HUES6 (cell line): ENCODE data around the gene LCNL1.

Experiments
- H3K27ac ChIP-seq: 2 replicates; pipeline ENCODE4 v1.7.0; 2013; ENCODE audit warnings: low read depth, mild to moderate bottlenecking, low read length, inconsistent platforms
- H3K27me3 ChIP-seq: 2 replicates; pipeline ENCODE4 v1.6.1; 2013; ENCODE audit warnings: low read length; ENCODE audit not compliant: control insufficient read depth, insufficient read depth
- H3K36me3 ChIP-seq: 2 replicates; pipeline ENCODE4 v1.6.1; 2013; ENCODE audit warnings: low read length; ENCODE audit not compliant: control insufficient read depth, insufficient read depth
- H3K4me1 ChIP-seq: 2 replicates; pipeline ENCODE4 v1.6.1; 2013; ENCODE audit warnings: low read length; ENCODE audit not compliant: control insufficient read depth, insufficient read depth
- H3K4me3 ChIP-seq: 2 replicates; pipeline ENCODE4 v1.5.1; 2013; ENCODE audit warnings: low read depth, low read length
- H3K9ac ChIP-seq: one replicate; pipeline ENCODE4 v1.6.1; 2013; ENCODE audit warnings: mild to moderate bottlenecking, low read length
- H3K9me3 ChIP-seq: 2 replicates; pipeline ENCODE4 v1.6.1; 2013; ENCODE audit warnings: low read depth, low read length; ENCODE audit not compliant: control insufficient read depth, insufficient read depth

Gene LCNL1

DNA sequence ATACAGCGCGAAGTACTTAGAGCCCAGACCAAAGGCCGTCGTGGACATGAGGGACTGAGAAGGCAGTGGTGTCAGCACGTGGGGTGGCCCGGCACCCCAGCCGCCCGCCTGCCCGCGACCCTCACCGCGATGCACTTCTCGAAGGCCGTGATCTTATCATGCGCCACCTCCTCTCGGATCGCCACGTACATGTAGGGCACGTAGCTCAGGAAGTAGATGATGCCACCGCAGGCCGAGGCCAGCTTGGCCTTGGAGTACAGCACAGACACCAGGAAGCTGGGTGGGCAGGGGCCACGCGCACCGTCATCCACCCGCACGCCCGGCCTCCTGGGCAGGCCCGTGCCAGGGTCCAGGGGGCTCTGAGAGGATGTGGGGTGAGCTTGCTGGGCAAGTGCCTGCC is 34.3 kb downstream of the LCNL1 start:
- H3K27me3 ChIP-seq: no peaks in the 10 kb centered on the region; the same call in 1 of the 2 replicates
- no peaks in the 10 kb centered on the region for H3K4me1 ChIP-seq
- 0 out of 2 replicates have a peak, but pooled peaks cover 4% of the 10 kb centered on the region for H3K36me3 ChIP-seq
- H3K9ac ChIP-seq: no peak overlapping the region
- H3K27ac ChIP-seq: no peak overlapping the region
- no peak overlapping the region for H3K4me3 ChIP-seq
- no peaks in the 10 kb centered on the region for H3K9me3 ChIP-seq

DNA sequence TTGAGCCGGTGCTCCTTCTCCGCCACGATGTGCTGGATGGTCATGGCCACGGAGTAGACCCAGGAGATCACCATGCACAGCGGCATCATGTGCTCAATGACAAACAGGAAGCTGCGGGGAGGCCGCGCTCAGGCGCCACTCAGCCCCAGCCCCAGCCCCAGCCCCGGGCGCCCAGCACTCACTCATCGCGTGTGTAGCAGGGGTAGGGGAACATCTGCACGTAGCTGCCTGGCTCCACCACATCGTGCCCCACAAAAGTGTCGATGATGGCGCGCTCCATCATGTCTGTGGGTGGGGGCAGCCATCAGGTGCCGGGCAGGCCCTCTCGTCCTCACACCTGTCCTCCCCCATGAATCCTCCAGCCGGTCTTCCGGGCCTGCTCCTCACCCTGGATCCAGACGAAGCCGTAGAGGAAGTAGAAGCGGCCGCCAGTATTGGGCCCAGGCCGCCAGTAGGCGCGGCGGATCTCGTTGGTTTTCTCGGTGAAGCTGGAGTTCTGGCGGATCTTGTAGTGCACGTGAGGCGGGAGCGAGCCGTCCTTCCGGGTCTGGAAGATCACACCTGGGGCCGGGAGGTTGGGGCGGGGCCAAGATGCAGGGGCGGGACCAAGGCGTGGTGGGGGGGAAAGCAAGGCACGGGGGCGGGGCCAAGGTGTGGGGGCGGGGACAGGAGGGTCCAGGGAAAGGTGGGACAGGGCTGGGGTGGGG is 35.2 kb downstream of the LCNL1 start:
- no peaks in the 10 kb centered on the region for H3K27me3 ChIP-seq
- H3K9ac ChIP-seq: no peak overlapping the region
- peaks cover 3% of the 10 kb centered on the region; the same call in 1 of the 2 replicates for H3K4me1 ChIP-seq
- no peak overlapping the region for H3K27ac ChIP-seq
- H3K9me3 ChIP-seq: no peaks in the 10 kb centered on the region
- 0 out of 2 replicates have a peak, but pooled peaks cover 4% of the 10 kb centered on the region for H3K36me3 ChIP-seq
- H3K4me3 ChIP-seq: no peak overlapping the region

DNA sequence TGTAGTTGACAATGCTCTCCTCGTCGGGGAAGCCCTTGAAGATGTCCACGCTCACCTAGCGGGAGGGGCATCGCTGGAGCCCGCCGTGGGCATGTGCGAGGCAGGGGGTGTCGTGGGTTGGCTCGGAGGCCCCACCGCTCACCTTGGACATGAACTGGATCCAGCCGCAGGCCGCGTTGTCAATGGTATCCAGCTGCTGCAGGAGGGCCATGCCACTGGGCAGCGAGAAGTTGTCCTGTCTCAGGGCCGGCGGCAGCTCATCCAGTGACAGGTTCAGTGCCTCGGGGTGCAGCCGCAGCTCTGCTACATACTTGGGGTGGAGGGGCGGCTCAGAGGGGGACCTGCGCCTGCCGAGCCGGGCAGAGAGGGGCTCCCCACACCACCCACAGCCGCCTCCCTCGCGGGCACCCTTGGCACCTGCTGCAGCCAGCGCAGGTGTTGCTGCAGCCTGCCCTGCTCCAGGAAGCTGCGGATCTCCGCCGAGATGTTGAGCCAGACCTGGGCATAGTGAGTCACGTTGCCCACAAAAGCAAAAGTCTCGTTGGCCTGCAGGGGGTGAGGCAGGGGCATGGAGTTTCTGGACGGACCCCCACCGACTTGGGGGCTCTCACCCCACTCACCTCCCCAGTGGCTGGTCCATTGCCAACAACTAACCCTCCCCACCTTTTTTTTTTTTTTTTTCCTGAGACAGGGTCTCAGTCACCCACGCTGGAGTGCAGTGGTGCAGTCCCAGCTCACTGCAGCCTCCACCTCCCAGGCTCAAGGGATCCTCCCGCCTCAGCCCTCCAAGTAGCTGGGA is 36.2 kb downstream of the LCNL1 start:
- H3K36me3 ChIP-seq: 0 out of 2 replicates have a peak, but pooled peaks cover 4% of the 10 kb centered on the region
- no peaks in the 10 kb centered on the region for H3K27me3 ChIP-seq
- H3K4me3 ChIP-seq: no peak overlapping the region
- H3K9me3 ChIP-seq: no peaks in the 10 kb centered on the region
- no peak overlapping the region for H3K9ac ChIP-seq
- peaks cover 3% of the 10 kb centered on the region; the same call in 1 of the 2 replicates for H3K4me1 ChIP-seq
- no peak overlapping the region for H3K27ac ChIP-seq

DNA sequence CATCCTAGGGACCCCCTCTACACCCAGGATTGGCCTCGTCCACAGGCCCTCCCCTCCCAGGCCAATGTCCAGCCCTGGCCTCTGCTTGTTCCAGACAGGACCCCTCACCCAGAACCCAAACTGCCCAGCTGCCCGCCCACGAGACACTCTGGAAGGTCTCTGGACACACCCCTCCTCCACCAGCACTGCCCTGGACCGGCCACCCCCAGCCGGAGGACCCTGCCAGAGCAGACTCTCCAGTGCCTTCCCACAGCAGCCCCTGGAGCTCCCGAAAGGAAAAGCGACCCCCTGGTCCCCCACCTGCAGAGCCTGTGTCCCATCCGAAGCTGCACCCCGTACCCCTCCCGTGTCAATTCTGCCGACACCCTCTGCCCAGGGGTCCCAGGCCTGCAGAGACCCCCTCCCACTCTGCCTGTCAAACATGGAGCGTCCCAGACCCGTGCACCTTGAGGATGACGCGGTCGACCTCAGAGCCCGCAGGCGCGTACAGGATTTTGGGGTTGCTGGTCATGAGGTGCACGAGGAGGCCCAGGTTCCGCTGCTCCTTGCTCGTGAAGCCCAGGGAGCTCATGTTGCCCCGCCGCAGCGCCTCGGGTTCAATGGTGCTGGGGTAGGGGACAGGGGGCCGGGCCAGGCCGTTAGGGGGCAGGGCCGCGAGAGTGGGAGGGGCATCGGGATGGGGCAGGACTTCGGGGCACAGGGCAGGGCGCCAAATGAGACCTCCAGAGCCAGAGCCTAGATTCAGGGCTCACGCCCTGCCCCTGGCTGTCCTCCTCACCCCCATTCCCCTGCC is 37.3 kb downstream of the LCNL1 start:
- Histone ChIP-seq H3K4me1 (peaks cover 3% of the 10 kb centered on the region; the same call in 1 of the 2 replicates), H3K27me3 (no peaks in the 10 kb centered on the region), H3K9ac (no peak overlapping the region), H3K27ac (no peak overlapping the region), H3K4me3 (no peak overlapping the region), H3K36me3 (0 out of 2 replicates have a peak, but pooled peaks cover 4% of the 10 kb centered on the region), H3K9me3 (no peaks in the 10 kb centered on the region)

DNA sequence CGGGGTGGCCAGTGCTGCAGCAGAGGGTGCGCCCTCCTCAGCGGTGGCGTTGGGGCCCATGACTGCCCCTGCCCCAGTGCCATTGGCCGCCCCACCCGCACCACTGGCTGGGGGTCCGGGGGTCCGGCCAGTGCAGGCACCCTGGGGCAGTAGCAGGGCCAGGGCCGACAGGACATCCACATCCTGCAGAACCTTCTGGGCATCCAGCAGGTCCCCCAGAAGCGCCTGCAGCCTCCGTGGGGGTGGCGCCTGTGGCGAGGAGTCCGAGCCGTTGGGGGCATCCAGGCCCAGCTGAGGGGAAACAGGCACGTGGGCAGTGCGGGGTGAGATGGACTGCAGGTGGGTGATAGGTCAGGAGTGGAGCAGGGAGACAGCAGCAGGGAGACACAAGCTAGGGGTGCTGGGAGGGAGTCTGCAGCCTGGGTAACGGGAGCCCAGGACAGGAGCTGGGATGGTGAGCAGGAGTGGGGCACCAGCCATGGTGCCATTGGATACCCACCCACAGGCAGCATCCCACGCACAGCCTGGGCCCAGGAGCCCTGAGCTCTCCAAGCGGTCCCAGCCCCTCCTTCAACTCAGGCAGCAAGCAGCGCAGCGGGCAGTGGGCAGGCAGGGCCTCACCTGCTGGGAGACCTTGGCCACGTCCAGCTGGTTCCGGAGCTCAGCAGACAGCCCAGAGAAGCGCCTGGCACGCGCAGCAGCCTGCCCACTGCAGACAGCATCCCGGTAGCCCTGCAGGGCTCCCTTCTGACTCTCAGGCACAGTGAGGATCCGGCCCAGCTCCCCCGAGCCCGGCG is 38.2 kb downstream of the LCNL1 start:
- no peak overlapping the region for H3K4me3 ChIP-seq
- H3K27ac ChIP-seq: no peak overlapping the region
- H3K9ac ChIP-seq: no peak overlapping the region
- H3K36me3 ChIP-seq: 0 out of 2 replicates have a peak, but pooled peaks cover 4% of the 10 kb centered on the region
- no peaks in the 10 kb centered on the region for H3K27me3 ChIP-seq
- H3K9me3 ChIP-seq: no peaks in the 10 kb centered on the region
- H3K4me1 ChIP-seq: peaks cover 3% of the 10 kb centered on the region; the same call in 1 of the 2 replicates

DNA sequence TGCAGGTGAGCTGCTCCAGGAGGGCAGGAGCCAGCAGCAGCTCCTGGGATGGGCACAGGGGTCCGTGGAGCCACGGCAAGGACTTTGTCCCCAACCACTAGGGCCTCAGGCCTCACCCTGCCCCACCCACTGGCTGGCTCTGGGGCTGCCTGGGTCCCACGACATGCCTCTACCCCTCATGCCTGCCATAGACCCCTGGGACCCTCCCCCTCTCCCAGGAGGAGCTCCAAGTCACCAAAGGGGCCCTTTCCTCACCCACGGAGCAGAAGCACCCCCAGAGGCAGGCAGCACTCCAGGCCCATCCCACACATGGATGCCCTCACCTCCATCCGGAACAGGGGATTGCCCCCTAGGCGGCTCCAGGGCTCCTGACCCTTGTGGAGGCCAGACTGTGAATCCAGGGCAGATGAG is 38.8 kb downstream of the LCNL1 start:
- 0 out of 2 replicates have a peak, but pooled peaks cover 4% of the 10 kb centered on the region for H3K36me3 ChIP-seq
- no peak overlapping the region for H3K9ac ChIP-seq
- H3K27me3 ChIP-seq: peaks cover 2% of the 10 kb centered on the region; the same call in 1 of the 2 replicates
- no peak overlapping the region for H3K27ac ChIP-seq
- no peak overlapping the region for H3K4me3 ChIP-seq
- H3K9me3 ChIP-seq: no peaks in the 10 kb centered on the region
- peaks cover 3% of the 10 kb centered on the region; the same call in 1 of the 2 replicates for H3K4me1 ChIP-seq

DNA sequence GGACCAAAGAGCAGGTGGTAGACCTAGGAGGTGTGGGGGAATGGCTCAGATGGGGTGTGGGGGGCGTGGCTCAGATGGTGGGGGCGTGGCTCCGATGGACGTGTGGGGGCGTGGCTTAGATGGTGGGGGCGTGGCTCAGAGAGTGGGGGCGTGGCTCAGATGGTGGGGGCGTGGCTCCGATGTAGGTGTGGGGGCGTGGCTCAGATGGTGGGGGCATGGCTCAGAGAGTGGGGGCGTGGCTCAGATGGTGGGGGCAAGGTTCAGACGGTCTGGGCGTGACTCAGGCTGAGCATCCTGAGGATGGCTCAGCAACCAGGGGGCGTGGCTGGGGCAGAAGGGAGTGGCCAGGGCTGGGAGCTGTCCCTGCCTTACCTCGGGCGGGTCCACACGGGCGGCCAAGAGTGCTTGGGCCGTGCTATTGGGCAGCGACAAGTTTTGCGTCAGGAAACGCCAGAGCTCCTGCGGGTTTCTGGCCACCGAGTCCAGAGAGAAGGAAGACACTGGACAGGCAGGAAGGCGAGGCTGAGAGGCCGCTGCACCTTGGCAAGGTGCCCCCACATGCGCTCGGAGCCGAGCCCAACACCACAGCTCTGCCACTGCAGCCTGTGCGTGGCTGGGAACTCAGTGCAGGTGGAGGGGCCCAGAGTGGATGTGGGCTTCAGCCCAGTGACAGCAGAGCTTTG is 39.3 kb downstream of the LCNL1 start:
- peaks cover 7% of the 10 kb centered on the region for H3K27me3 ChIP-seq
- H3K4me3 ChIP-seq: no peak overlapping the region
- H3K9ac ChIP-seq: no peak overlapping the region
- peaks cover 3% of the 10 kb centered on the region; the same call in 1 of the 2 replicates for H3K4me1 ChIP-seq
- H3K27ac ChIP-seq: no peak overlapping the region
- H3K36me3 ChIP-seq: 0 out of 2 replicates have a peak, but pooled peaks cover 3% of the 10 kb centered on the region
- H3K9me3 ChIP-seq: no peaks in the 10 kb centered on the region

DNA sequence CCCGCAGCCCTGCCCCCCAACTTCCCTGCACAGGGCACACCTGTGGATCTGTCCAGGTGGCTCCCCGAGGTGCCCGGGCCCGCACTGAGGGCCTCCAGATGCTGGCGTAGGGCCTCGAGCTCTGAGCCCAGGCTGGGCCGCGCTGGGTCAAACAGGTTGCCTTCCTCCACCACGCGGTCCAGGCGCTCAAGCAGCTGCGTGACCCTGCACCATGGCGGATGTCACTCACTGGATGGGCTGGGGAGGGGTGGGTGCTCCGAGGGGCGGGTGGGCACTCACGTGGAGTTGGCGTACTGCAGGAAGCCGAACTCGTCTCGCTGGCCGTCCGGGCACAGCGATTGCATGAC is 39.8 kb downstream of the LCNL1 start:
- no peaks in the 10 kb centered on the region for H3K9me3 ChIP-seq
- H3K27ac ChIP-seq: no peak overlapping the region
- H3K36me3 ChIP-seq: no peaks in the 10 kb centered on the region
- H3K4me3 ChIP-seq: no peak overlapping the region
- no peak overlapping the region for H3K9ac ChIP-seq
- H3K4me1 ChIP-seq: peaks cover 3% of the 10 kb centered on the region; the same call in 1 of the 2 replicates
- H3K27me3 ChIP-seq: peaks cover 13% of the 10 kb centered on the region

DNA sequence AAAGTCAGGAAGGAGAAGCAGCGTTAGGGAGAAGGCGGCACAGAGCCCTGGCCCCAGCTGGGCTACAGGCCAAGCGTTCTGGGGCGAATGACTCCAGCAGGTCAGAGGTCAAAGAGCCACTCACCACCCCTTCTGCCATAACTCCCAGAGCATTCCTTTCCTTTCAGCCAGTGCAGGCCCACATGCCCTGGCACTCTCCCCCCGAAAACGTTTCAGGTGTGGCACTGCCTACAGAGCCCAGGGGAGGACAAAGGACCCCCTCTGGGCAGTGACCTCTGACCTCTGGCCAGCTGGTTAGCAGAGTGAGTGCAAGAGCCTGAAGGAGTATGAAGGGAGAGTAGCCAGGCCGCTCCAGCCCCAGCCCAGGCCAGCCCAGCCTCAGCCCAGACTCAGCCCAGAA is 40.4 kb downstream of the LCNL1 start:
- H3K9ac ChIP-seq: no peak overlapping the region
- peaks cover 13% of the 10 kb centered on the region for H3K27me3 ChIP-seq
- no peak overlapping the region for H3K4me3 ChIP-seq
- no peaks in the 10 kb centered on the region for H3K9me3 ChIP-seq
- no peaks in the 10 kb centered on the region for H3K36me3 ChIP-seq
- peaks cover 3% of the 10 kb centered on the region; the same call in 1 of the 2 replicates for H3K4me1 ChIP-seq
- no peak overlapping the region for H3K27ac ChIP-seq

DNA sequence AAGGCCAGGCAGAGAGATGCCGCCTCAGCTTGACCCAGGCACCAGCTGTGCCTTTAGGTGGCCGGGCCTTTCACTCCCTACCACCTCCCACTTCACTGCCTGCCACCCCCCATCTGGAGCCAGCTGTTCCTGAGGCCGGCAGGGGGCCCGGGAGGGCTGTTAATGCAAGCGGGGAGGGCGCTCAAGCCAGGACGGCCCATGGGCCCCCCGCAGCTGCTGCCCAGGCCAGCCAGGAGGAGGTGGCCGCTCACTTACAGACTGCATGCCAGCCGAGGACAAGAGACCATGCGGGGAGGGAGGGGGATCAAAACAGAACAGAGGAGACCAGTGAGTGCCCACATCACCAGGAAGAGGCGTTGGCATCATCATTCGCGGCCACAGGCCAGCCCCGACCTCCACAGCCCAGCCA is 40.8 kb downstream of the LCNL1 start:
- no peaks in the 10 kb centered on the region for H3K9me3 ChIP-seq
- H3K4me3 ChIP-seq: no peak overlapping the region
- no peaks in the 10 kb centered on the region for H3K36me3 ChIP-seq
- no peak overlapping the region for H3K9ac ChIP-seq
- peaks cover 3% of the 10 kb centered on the region; the same call in 1 of the 2 replicates for H3K4me1 ChIP-seq
- peaks cover 17% of the 10 kb centered on the region for H3K27me3 ChIP-seq
- H3K27ac ChIP-seq: no peak overlapping the region
